HG03064 (cell line): ENCODE results near the gene COMP.

Source experiments
- ATAC-seq: cut with Tn5 transposase; IDR thresholded peaks from one replicate; pipeline ENCODE4 v1.9.1; 2021; ENCODE audit warnings: low read depth; ENCODE audit not compliant: unreplicated experiment

COMP gene

GRCh38 chr19:18771328-18772242 is 19.5 kb downstream of the COMP start:
- ATAC-seq: no peak

GRCh38 chr19:18770663-18771327 is 20.3 kb downstream of the COMP start:
- ATAC-seq: no peak

GRCh38 chr19:18769989-18770528 is 21.0 kb downstream of the COMP start:
- no peak for ATAC-seq

- ATAC-seq: no peak
Observed at GRCh38 chr19:18768997-18769891, 21.9 kb downstream of the COMP start.

- ATAC-seq: no peak
Observed at GRCh38 chr19:18768046-18768771, 22.9 kb downstream of the COMP start.

GRCh38 chr19:18765224-18765623 is 25.9 kb downstream of the COMP start:
- ATAC-seq: no peak

- ATAC-seq: no peak
Observed at GRCh38 chr19:18764591-18765051, 26.5 kb downstream of the COMP start.

- ATAC-seq: no peak
Observed at GRCh38 chr19:18763674-18764590, 27.2 kb downstream of the COMP start.

- ATAC-seq: no peak
Observed at GRCh38 chr19:18762125-18763023, 28.7 kb downstream of the COMP start.

GRCh38 chr19:18761531-18762110 is 29.5 kb downstream of the COMP start:
- no peak for ATAC-seq

- ATAC-seq: no peak
Observed at GRCh38 chr19:18760440-18761383, 30.4 kb downstream of the COMP start.

- no peak for ATAC-seq
Observed at GRCh38 chr19:18759995-18760426, 31.1 kb downstream of the COMP start.

- no peak for ATAC-seq
Observed at GRCh38 chr19:18759304-18759994, 31.7 kb downstream of the COMP start.

- ATAC-seq: no peak
Observed at GRCh38 chr19:18756896-18757295, 34.2 kb downstream of the COMP start.

GRCh38 chr19:18754501-18754900 is 36.6 kb downstream of the COMP start:
- no peak for ATAC-seq

GRCh38 chr19:18751571-18751970 is 39.5 kb downstream of the COMP start:
- no peak for ATAC-seq
